LNCaP clone FGC (cell line): ENCODE data around the gene SAMD14.
A peak's percentile ranks its signal among the peaks of the same experiment; 100 is the strongest.

Experiments used
- DNase-seq: peaks from one replicate; pipeline ENCODE4 v3.0.0-alpha.2; 2011; ENCODE audit warnings: low read depth
- H3K4me3 ChIP-seq: 2 replicates; pipeline ENCODE4 v1.5.1; 2011; ENCODE audit warnings: mild to moderate bottlenecking, low read depth, low read length, control low read depth
- TF ChIP-seq, protein P1 (sequence below): IDR thresholded peaks from 2 replicates; pipeline ENCODE4 v1.5.1; 2012; ENCODE audit warnings: mild to moderate bottlenecking; ENCODE audit not compliant: control insufficient read depth, insufficient read depth; ENCODE audit errors: extremely low read depth

SAMD14 gene

GRCh38 chr17:50129353-50129727, 620 bp downstream of the SAMD14 start:
- TF ChIP-seq, protein P1, sequence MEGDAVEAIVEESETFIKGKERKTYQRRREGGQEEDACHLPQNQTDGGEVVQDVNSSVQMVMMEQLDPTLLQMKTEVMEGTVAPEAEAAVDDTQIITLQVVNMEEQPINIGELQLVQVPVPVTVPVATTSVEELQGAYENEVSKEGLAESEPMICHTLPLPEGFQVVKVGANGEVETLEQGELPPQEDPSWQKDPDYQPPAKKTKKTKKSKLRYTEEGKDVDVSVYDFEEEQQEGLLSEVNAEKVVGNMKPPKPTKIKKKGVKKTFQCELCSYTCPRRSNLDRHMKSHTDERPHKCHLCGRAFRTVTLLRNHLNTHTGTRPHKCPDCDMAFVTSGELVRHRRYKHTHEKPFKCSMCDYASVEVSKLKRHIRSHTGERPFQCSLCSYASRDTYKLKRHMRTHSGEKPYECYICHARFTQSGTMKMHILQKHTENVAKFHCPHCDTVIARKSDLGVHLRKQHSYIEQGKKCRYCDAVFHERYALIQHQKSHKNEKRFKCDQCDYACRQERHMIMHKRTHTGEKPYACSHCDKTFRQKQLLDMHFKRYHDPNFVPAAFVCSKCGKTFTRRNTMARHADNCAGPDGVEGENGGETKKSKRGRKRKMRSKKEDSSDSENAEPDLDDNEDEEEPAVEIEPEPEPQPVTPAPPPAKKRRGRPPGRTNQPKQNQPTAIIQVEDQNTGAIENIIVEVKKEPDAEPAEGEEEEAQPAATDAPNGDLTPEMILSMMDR, result no peak
- H3K4me3 ChIP-seq, result 0 out of 2 replicates have a peak overlapping the region, but pooled peaks have one; percentile 7

DNA sequence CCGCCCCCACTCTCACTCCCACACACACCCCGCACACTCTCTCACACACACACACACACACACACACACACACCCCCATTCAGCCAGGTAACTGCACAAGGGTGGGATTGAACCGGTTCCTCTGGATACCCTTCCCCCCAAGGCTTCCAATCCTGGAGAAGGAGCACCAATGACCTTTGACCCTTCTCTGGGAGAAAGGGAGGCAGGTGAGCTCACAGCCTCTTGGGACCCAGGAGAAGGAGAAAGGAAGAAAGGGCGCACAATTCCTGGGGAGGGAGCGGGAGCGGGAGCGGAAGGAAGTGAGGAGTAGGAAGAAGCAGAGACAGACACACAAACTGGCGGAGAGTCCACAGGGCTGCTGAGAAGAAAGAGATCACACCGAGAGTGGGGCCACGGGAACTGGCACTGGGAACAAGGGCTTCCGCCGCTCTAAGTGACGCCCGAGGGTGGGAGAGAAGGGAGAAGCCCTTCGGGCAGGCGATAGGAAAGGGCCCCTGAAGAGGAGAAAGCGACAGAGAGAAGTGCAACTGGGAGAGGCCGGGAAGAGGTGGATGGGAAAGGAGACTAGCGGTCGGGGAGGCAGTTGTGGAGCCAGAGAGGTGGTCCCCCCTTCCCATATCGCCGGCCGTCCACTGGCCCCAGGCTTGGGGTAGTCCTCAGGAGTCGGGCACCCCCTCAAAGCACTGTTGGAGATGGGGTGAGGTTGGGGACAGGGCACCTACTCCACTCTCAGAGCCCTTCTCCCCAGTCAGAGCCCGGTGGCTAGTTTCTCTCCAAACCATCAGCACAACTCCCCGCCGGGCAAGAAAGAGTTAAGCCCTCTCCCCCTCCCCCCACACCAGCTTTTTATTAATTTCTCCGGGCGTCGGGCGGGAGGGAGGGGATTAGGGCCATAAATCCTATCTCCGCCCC, 1.3 kb downstream of the SAMD14 start:
- no peak for DNase-seq
- no peak overlapping the region for H3K4me3 ChIP-seq
- TF ChIP-seq, protein P1, result no peak

More at GRCh38 chr17:50129353-50129727, 620 bp downstream of the SAMD14 start:
- no peak for DNase-seq

DNA sequence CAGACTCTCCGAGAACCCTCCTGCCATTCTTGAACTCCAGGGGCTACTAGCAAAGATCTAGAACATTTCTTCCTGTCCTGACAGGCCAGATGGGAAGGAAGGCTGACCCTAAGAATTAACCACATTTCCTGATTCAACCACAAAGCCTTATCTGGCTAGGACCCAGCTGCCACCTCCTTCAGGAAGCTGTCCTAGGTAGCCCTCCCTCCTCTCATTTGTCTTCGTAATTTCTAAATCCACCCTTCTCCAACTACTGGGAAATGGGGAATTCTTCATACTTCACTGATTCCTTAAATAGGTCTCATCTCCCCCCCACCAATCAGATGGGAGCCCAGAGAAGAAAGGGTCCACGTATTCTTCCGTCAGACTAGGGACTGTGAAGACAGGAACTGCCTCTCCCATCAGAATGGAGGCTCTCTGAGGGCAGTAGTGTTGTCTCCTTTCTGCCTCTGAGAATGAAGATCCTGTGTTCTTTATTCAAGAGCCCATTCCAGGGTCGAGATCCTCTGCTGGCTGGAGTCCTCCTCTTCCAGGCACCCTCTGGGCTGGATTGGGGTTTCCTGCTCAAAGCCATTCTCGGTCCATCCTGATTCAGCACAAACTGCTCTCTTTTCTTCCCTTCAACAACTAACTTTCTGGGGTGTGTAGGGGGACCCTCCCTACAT, 2.1 kb downstream of the SAMD14 start:
- DNase-seq, result no peak
- no peak overlapping the region for H3K4me3 ChIP-seq
- TF ChIP-seq, protein P1, result no peak

GRCh38 chr17:50125420-50125997, 4.5 kb downstream of the SAMD14 start:
- no peak overlapping the region for H3K4me3 ChIP-seq
- DNase-seq, result no peak
- TF ChIP-seq, protein P1, result no peak

DNA sequence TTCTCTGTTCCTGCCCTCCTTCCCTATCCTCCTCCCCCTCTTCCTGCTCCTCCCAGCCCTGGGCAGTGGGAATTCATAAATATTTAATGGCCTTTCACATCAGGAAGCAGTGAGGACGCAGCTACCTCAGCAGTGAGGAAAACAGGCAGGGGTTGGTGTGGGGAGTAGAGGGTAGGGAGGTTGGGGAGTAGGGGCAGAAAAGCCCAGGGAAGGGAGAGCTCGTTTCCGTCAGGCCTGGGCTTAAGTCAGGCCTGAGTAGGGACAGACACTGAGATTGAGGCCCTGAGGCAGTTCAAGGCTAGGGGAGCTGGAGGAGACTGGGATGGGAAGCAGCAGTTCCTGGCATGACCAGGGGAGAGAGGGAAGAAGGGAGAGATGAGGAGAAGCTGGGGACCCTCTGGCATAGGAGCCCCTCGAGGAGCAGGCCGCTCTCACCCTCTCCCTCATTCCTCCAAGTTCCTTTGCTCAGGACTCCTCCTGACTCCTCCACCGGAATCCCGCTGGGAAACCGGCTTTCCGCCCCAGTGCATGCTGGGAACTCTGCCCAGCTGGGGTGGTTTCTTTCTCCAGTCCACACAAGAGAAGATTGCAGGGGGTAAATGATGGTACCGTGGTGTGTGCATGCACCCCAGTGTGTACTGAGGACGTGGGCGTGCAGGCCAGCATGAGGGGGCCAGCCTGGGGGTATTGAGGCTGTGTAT, 6.2 kb downstream of the SAMD14 start:
- TF ChIP-seq, protein P1, result no peak
- DNase-seq, result no peak
- H3K4me3 ChIP-seq, result no peak overlapping the region

- H3K4me3 ChIP-seq, result no peak overlapping the region
- no peak for DNase-seq
- TF ChIP-seq, protein P1, result no peak
Observed at GRCh38 chr17:50122945-50123344, 7.0 kb downstream of the SAMD14 start.
